SK-N-MC (cell line): Measurements from ENCODE around the gene ACOXL.

Experiments
- EZH2 ChIP-seq: fragments of 200-600 bp; sonication (generic); IDR thresholded peaks from one replicate; pipeline ENCODE4 v1.6.1; 2017; ENCODE audit warnings: antibody characterized with exemption
- POLR2AphosphoS5 ChIP-seq: IDR thresholded peaks from 2 replicates; pipeline ENCODE4 v1.6.1; 2012; ENCODE audit warnings: mild to moderate bottlenecking, low read depth, low read length, borderline replicate concordance

DNA sequence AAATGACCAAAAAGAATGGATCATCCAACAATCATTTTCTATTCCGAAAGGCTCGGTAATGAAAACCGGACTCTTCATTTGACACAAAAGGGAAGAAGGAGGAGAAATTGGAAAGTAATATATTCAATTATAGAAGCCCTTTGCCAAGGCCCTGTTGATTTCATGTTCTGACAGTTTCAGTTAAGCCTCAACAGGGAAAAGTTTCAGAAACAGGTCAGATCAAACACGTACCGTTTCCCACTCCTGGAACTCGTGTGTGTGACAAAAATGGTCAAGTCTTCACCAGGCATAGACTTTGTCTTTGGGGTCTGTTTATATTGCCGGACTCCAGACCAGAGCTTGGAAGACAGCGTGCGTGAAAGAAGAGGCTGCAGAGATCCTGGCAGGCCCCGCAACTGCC, 287.0 kb downstream of the ACOXL start:
- TF ChIP-seq EZH2 (no peak), POLR2AphosphoS5 (no peak)
